NCI-H1417 (cell line): ENCODE measurements around the gene GTF2F2.
A peak's percentile ranks its signal among the peaks of the same experiment; 100 is the strongest.
"Not testable (repeated sequence)": the region's sequence is repeated elsewhere in the genome, so short reads cannot be mapped to it uniquely, and the experiment has no call there.

ENCODE experiments used
- DNase-seq, 3 experiments: peaks; one replicate each; lab custom pipeline; 2025; lab: John Stamatoyannopoulos, UW

The GTF2F2 gene

DNA sequence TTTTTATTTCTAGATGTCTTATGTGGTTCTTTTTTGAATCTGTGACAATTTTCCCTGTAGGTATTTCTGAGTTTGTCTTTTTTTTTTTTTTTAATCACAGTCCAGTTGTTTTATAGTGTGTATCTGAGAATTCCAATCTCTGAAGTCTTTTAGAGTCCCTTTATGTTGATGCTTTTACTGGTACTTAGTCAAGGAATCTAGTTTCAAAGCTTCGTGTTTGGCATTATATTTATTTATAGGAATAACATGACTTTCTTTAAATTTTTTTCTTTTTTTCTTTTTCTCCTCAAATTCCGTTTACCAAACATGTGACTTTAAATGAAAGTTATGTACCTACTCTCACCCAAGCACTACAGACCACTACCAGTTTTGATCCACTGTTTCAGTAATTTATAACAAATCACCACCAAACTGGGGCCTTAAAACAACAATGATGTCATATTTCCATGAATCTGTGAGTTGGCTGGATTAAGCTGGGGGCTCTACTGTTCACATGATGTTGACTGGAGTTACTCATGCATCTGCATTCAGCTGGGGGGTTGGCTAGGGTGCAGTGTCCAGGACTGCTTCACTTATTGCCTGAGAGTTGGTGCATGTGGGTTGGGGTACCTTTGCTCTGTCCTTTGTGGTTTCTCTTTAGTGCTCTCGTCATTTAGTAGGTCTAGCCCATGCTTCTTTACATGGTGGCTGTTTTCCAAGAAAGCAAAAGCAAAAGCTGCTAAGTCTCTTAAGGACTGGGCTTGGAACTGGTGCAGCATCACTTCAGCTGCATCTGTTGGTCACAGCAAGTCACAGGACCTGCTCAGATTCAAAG is 58.2 kb downstream of the GTF2F2 start:
- DNase-seq, result no peak

DNA sequence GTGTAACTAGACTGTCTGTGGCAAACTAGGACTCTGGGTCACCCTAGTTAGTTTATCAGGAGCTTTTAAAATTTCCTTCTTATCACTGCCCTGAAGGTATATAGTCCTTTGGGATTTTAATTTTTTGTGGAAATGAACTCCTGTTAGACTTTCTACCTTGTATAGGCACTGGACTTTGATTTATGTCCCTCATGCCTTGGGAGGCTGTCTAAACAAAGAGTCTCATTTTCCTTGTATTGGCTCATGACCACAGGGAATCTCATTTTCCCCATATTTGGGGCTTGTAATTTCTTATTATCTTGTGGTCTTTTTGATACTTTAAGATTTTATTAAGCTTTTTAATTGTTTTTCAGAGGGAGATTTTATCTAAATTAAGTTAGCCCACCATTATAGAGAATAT is 59.1 kb downstream of the GTF2F2 start:
- DNase-seq, result peak in 1 of 3 experiments; percentile 5

DNA sequence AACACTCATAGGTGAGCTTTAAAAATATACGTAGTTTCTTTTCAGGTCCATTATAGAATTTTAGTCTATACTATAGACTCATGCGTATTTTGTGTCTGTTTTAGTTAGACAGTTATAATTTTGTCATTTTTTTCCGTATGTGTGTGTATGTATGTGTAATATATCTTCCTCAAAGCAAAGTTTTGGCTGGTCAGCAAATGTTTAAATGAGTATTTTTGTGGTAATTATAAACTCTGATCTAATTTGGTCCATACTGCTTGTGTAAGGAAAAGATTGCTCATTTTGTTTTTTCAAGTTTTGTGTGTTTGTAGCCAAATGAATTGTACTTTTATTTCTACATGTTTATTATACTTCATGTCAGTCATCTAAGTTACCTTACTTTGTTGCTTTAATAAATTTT is 60.0 kb downstream of the GTF2F2 start:
- DNase-seq, result no peak

DNA sequence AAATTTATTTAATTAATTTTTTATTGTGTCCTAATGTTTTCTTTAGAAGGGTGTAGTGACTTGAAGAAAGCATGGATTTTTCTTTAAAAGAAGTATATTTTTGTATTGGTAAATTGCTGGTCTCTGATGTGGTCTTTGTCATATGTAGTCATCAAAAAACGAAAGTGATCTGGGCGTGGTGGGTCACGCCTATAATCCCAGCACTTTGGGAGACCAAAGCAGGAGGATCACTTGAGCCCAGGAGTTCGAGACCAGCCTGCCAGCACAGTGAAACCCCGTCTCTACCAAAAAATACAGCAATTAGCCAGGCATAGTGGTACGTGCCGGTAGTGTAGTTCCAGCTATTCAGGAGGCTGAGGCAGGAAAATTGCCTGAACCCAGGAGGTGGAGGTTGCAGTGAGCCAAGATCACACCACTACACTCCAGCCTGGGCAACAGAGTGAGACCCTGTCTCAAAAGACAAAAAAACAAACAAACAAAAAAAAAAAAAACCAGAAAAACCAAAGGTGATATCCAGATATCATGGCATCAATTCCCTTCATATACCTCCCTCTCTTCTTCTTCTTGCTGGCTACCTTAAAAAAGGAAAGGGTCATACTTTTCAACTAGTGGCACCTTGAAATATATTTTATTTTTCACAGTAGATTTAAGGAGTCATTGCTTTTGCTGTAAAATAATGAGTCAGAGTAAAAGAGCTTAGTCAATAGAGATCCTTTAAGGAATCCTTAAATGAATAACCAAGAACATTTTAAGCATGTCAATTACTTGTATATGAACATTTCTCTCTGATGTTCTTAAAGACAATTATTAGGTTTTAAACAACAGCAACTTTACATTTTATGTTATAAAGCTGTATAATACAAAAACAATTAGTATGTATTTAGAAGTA is 60.6 kb downstream of the GTF2F2 start:
- no peak for DNase-seq

DNA sequence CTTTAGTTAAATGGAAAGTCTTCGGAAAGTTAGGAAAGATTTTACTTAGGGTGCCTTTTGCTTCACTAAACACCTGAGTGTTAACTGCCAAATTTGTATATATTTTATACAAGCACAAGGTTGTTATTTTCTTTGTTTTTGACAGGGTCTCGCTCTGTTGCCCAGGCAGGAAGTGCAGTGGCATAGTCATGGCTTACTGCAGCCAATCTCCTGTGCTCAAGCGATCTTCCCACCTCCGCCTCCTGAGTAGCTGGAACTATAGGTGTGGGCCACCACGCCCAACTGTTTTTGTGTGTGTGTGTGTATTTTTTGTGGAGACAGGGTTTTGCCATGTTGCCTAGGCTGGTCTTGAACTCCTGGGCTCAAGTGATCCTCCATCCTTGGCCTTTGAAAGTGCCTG is 64.4 kb downstream of the GTF2F2 start:
- DNase-seq, result no peak

DNA sequence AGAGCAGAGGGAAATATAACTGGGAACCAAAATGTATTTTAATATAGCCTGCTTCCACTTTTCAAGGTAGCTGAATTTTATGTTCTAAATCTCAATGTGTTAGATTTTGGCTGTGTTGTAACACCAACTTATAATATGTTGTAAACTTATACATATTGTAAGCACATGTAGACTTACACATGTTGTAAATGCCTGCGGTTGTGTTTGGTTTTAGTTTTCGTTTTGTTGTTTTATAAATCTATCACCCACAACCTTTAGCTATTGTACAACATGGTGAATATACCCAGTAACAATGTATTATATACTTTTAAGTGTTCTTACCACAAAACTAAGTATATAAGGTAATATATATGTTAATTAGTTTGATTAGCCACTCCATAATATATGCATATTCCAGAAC is 65.0 kb downstream of the GTF2F2 start:
- DNase-seq, result no peak

DNA sequence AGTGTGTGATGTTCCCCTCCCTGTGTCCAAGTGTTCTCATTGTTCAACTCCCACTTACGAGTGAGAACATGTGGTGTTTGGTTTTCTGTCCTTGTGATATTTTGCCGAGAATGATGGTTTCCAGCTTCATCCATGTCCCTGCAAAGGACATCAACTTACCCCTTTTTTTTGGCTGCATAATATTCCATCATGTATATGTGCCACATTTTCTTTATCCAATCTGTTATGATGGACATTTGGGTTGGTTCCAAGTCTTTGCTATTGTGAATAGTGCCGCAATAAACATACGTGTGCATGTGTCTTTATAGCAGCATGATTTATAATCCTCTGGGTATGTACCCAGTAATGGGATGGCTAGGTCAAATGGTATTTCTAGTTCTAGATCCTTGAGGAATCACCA is 68.8 kb downstream of the GTF2F2 start:
- DNase-seq, result not testable (repeated sequence)

DNA sequence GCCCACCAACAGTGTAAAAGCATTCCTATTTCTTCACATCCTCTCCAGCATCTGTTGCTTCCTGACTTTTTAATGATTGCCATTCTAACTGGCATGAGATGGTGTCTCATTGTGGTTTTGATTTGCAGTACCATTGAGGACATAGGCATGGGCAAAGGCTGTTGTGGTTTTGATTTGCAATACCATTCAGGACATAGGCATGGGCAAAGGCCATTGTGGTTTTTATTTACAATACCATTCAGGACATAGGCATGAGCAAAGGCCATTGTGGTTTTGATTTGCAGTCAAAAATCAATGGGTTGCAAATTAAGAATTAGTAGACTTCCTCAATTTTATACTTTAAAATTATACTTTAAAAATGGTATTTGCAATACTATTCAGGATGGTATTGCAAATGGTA is 69.2 kb downstream of the GTF2F2 start:
- not testable (repeated sequence) for DNase-seq

DNA sequence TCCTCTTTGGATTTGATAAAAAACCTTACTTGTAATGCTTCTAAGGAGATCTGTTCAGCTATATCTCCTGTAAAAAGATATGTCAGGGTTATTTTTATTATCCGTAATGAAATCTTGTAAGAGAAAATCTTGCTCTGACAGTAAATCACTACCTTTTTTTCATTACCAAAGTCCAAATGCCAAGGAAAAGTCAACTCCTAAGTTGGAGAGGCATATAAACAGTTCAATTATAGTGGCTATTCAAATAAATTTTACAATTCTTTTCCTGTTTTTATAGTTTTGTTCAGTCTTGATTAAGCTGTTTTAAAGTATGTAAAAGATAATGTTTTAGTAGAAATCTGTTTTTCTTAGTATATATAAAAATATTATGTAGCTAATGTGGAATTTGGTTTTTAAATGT is 71.6 kb downstream of the GTF2F2 start:
- no peak for DNase-seq

DNA sequence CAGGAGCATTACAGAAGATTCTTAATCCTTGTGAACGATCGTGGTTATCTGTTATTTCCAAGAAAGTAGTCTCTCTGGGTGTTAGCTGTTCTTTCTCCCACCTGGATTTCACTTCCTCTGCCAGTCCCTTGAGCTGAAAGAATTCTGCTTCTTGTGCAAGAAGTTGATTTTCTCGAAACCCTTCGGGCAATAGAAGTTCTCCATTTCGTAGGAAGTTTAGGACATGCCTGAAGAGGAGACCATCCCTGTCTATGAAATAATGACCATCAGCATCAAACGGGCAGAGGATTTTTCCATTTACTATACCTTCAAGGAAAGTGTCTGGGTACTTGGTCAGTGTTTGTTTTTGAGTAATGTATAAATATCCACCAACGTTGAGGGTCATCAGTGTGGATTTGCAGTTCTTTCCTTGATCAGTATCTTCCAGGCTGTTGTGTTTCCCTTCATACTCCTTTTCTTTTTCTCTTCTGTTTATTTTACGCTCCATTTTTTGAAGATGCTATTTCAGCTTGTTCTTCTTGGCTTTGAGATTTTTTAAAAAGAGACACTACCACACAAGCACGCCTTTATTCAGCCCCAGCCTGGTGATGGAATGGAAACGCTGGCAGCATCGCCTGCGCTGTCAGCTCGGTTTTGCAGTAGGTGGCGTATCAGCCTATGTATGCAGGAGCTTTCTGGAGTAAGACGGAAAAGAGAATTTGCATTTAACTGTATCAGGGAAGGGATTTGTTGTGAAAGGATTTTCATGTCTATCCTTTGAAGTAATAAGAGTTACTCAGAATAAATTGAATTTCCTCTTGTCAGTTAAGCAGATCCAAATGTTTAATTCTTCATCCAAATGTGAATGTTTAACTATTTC is 74.0 kb downstream of the GTF2F2 start:
- no peak for DNase-seq

DNA sequence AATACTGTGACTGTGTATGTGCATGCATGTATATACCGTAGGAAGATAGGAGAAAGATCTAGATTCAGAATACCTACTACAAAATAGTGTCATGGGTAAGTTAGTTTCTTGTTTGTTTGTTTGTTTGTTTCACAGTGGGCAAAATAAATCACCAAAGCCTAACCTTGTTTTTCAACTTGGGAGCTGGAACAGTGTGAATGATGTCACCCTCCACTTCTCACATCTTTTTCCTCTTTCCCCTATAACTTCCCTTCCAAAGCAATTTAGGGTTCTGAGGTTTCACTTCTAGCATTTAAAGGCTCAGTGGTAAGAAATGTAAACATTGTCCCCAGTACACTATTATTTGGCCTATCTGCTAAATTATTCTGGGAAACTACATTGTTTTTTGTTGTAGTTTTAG is 75.1 kb downstream of the GTF2F2 start:
- no peak for DNase-seq

DNA sequence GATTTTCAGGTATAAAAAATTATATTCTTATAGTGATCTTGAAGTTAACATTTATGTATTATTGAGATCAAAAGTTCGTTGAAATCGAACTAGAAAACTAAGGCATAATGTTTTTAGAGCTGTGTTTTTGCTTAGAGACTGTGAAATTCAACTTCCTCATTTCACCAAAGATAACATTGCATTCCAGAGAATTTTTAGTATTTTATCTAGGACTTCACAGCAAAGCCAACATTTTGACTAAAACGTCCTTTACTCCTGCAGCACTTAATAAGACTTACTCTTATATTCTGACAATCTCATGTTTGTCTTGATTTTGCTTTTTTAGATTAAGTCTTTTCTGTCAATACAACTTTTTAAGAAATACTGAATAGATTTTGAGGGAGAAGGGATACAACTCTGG is 75.8 kb downstream of the GTF2F2 start:
- DNase-seq, result no peak

DNA sequence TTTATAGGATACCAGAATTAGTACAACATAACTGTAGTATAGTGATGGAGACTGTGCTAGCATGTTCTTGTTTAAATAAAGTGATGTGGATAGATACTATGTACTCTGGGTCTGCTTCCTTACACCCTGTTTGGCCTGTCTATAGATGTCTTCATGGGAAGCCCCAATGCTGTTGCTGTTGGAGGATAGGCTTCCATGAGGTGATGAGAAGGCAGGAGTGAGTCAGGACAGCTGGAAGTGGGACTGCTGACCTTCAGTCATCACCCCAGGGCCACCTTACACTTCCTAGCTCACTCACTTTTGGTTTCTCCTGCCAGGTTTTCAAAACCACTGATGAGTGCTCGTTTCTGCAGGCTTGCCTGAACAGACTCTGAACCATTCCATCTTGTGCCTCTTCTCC is 76.3 kb downstream of the GTF2F2 start:
- no peak for DNase-seq

DNA sequence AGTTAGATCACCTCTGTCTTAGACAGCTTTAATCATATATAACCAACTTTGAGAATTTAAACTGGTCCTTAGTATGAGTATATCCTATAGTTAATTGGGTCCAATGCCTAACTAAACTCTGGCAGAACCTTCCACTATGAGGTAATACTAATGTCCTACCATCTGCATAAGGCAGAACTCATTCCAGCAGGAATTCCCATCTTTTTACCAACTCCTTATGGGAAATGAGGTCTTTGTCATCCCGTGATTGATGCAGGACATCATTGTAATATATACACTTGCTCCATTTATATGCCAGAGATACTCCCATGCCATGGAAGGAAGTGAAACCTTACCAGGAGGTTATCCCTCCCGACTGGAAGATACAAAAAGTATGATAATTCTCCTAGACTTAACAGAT is 77.7 kb downstream of the GTF2F2 start:
- DNase-seq, result no peak

DNA sequence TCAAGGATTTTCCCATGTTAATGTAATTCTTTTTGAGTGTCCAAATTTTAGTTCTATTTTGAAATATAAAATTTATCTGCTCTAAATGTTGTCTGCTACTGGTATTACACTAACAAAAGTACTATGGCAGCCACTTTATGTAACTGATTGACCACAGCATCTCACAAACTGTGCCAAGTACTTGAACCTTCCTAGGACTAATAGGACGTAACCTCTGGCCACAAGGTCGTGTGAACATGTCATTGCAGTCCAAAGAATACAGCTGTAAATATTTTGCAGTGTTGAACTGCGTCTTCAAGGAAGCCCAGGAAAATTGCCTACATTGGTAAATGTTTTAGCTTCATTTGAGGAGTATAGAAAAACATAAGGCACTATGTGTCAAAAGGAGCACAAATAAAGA is 78.6 kb downstream of the GTF2F2 start:
- no peak for DNase-seq

DNA sequence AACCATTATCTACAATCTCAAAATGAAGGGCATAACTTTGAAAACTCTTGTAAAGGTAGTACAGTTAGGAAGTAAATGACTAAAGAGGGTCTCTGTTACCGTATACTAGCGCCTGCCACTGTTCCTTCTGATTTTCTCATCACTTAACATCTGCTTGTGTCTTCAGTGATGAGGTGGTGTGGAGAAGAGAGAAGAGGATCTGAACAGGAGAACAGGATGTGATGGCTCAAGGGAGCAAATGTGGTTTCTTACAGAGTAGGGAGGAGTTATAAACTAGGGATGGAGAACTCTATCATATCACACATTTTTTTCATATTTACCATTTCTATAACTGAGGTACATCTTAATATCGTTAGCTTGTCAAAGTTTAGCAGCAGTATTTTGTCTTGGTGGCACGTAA is 79.4 kb downstream of the GTF2F2 start:
- DNase-seq, result no peak

DNA sequence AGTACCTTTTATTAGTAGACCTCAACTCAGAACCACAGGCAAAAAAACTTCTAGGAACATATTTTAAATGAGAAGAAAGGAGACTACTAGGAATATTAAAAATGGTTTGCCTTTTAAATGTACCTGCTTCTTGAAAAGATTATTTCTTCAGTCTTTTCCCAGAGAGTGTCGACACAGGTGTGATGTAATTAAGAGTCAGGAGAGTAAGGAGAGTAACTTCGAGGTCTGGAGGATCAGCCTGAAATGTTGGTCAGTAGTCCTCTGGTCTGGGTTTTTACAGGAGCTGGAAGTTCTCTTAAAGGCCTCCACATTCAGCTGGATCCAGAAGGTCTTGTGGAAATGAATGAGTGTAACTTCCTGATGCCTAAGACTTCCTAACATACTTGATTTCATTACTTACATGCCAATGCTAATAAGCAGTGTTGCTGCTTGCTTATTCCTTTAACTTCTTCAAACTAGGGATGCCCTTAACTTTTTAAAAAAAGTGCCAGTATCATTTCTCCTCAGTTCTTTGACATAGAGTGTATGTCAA is 80.5 kb downstream of the GTF2F2 start, which contains the start of gene KCTD4:
Gene KCTD4, minus strand, starts transcription at position 345 of the 532 bp plus-strand sequence. CDS start 6,478 bp downstream, outside the sequence.
- DNase-seq, result no peak

DNA sequence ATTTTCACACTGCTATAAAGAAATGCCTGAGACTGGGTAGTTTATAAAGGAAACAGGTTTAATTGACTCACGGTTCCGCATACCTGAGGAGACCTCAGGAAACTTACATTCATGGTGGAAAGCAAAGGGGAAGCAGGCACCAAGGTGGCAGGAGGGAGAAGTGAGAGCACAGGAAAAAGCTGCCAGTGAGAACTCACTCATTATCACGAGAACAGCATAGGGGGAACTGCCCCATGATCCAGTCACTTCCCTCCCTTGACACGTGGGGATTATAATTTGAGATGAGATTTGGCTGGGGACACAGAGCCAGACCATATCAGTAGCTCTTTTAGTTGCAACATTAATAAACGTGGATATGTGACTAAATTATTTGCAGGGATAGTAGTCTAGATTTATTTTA is 84.8 kb downstream of the GTF2F2 start:
- no peak for DNase-seq

DNA sequence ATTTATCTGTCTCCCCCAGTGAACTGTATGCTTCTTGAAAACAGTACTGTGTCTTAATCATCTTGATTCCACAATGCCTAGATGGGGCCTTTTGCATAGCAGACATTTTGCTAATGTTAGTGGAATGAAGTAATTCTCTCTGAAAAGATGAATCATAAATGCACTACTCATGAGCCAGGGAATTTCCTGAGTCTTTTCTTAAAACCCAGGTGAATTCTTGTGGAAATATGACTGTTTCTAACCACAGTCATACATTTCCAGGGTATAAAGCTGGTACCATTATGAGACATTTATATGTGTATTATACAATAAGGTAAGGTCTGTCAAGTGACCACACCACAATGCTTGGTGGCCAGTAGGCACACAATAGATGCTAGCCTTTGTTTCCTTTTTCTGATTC is 86.0 kb downstream of the GTF2F2 start:
- DNase-seq, result no peak

DNA sequence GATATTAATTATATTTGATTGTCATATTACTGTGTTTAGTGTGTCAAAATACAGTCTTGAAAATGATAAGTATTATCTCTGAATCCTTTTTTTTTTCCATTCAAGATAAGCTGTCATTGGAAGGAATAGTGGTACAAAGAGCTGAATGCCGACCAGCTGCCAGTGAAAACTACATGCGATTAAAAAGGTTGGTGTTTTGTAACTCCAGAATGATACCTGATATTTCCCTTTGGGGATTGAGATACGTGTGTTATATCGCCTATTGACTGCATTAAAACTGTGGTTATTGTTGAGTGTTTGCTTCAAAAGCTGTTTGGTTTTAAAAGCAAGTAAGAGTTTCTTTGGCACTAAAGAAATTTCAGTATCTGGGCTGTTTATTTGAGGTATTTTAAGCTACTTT is 87.0 kb downstream of the GTF2F2 start:
- peak in 2 of 3 experiments; percentile 18 to 72 for DNase-seq

DNA sequence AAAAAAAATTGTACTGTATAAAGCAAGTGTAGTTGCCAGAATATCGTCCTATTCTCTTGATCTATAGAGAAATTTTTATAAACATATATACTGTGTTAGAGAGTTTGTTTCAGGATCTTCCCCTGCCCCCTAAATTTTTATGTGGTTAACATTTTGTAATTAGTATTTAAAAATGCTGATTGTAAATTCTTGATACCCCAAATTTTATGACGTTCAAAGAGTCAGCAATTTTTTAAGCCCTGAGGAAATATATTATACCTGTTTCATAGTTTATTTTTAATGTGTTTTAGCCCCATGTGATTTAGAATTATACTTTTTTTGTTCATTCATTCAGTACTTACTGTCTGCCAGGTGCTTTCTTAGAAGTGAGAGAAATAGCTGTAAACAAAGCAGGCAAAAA is 87.8 kb downstream of the GTF2F2 start:
- DNase-seq, result no peak

DNA sequence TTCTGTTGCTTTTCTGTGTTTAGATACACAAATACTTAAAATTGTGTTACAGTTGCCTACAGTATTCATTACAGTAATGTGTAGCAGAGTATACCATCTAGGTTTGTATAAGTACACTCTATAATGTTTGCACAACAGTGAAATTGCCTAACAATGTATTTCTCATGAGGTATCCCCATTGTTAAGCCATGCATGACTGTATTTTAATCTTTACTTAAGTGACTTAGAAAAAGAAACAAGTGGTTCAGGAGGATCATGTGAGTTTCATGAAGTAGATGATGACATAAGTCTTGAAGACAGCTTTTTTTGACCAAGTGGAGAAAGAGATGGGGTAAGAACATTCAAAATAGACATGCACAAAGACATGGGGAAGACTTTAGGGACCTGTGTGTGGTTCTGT is 88.9 kb downstream of the GTF2F2 start:
- peak in 2 of 3 experiments; percentile 2 to 75 for DNase-seq
